GM10266 (cell line): Measurements from ENCODE around the gene CD300E.
"Not testable (repeated sequence)": the region's sequence is repeated elsewhere in the genome, so short reads cannot be mapped to it uniquely, and the experiment has no call there.

Experiments
- DNase-seq: peaks from one replicate; pipeline ENCODE4 v3.0.0; 2012; ENCODE audit errors: extremely low spot score
- TF ChIP-seq, protein P1 (sequence below): IDR thresholded peaks from 2 replicates; pipeline ENCODE4 v1.5.1; 2012; ENCODE audit warnings: mild to moderate bottlenecking, low read depth; ENCODE audit not compliant: control insufficient read depth, insufficient read depth; ENCODE audit errors: missing control alignments

CD300E gene

DNA sequence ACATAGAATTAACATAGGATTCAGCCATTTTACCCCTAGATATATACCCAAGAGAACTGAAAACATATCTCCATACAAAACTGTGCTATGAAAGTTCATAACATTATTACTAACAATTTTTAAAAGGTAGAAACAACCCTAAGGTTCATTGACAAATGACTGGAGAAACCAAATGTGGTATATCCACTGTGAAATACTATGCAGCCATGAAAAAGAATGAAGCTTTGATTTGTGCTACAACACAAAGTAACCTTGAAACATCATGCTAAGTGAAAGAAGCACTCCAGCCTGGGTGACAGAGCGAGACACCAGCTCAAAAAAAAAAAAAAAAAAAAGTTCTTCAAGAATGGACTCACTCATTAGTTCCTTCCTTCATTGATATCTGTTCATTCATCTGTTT is 32.0 kb downstream of the CD300E start:
- no peak for DNase-seq
- TF ChIP-seq, protein P1, sequence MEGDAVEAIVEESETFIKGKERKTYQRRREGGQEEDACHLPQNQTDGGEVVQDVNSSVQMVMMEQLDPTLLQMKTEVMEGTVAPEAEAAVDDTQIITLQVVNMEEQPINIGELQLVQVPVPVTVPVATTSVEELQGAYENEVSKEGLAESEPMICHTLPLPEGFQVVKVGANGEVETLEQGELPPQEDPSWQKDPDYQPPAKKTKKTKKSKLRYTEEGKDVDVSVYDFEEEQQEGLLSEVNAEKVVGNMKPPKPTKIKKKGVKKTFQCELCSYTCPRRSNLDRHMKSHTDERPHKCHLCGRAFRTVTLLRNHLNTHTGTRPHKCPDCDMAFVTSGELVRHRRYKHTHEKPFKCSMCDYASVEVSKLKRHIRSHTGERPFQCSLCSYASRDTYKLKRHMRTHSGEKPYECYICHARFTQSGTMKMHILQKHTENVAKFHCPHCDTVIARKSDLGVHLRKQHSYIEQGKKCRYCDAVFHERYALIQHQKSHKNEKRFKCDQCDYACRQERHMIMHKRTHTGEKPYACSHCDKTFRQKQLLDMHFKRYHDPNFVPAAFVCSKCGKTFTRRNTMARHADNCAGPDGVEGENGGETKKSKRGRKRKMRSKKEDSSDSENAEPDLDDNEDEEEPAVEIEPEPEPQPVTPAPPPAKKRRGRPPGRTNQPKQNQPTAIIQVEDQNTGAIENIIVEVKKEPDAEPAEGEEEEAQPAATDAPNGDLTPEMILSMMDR, result no peak

DNA sequence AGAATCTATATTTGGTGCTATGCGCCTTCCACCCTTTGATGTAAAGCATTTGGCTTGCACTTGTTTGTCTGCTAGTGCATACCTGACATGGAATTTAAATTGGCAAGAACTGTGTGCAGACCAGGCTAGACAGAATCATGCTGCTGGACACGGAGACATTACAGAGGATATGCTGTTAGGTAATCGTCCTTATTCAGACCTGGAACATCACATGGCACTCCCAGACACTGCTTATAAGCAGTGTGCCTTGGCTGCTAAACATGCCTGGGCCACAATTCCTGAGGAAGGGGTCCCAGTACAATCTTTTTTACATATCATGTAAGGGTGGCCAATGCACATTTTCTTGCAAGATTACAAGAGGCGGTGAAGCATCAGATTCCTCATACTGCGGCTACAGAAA is 37.8 kb downstream of the CD300E start:
- DNase-seq, result no peak
- TF ChIP-seq, protein P1, result no peak

DNA sequence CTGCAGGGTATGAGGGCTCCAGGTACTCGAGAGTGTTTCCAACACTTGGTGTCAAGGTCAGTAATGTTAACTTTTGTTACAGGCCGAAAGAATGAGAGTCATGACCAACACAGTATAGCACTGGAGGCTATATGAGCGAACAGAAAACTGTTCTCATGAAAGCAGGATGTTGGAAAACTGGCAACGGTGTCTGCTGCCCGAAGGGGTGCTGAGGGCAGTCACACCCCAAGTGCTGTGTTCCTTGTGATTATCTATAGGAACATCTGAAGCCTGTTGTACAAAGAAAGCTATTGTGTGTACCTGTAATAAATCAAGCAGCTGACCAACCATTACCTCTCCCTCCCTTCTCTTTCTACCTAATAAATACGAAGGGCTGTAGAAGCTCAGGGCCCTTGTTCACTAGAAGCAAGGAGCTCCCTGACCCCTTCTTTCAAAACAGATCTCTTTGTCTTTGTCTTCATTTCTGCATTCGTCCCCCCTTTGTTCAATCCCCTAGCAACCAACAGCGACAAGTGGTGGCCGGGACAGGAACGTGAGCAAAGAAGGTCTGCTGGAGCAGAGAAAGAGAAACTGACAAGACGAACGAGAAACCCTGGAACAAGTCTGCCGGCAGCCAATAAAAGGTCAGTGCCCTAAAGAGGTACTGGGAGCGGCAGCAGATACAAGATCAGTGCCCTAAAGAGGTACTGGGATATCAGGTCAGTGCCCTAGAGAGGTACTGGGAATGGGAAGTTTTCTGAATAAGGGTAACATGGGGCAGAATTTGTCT is 39.1 kb downstream of the CD300E start:
- DNase-seq, result no peak
- TF ChIP-seq, protein P1, result no peak

DNA sequence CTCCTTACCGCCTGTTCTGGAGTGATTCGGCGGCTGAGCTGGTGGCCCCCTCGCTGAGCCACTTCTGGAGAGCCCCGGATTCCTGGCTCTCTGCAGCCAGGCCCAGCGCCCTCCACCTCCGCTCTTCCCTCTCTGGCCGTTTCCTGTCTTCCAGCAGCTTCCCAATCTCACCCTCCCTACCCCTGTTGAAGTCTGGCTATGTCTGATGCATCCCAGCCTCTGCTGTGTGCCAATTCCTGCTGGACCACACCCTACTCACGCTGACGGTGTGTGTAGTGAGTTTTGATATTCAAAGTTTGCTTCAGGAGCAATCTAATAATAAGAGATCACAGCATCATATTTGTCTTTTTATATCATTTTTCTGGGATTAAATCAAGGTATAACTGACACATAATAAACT is 40.9 kb downstream of the CD300E start:
- TF ChIP-seq, protein P1, result no peak
- DNase-seq, result no peak

DNA sequence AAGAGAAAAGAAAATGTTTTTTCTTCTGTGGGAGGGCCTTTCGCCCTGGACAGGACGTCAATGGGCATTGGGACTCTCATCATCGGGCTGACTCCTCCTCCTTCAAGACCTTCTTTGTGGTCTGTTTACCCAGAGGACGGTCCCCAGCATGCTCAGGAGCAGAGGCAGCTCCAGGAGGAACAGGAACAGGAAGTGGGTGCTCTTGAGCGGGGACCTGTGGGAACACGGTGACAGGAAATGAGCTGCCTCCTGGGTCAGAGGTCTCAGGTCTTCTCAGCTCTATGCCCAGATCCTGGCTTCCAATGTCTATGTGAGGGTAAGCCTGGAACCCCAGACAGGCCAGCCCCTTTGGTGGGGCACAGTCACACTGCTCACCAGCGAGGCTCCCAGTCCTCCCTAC is 43.6 kb downstream of the CD300E start:
- DNase-seq, result no peak
- TF ChIP-seq, protein P1, result no peak

DNA sequence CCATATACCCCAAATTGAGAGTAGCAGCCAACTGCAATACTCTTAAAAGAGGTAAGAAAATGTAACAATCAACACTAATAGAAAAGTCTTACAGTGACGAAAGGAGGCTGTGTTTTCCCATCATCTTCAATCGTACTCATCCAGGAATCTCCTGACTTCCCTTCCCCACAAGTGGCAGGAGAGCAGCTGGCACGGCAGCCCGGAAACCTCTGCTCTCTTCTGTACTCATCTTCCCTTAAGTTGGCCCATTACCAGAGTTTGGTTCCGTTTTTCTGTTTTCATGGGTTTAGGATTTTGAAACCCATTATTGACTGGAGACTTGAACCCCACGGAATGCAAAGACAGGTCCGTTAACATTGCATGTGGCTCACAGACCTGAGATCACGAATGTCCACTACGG is 44.6 kb downstream of the CD300E start:
- TF ChIP-seq, protein P1, result no peak
- no peak for DNase-seq

DNA sequence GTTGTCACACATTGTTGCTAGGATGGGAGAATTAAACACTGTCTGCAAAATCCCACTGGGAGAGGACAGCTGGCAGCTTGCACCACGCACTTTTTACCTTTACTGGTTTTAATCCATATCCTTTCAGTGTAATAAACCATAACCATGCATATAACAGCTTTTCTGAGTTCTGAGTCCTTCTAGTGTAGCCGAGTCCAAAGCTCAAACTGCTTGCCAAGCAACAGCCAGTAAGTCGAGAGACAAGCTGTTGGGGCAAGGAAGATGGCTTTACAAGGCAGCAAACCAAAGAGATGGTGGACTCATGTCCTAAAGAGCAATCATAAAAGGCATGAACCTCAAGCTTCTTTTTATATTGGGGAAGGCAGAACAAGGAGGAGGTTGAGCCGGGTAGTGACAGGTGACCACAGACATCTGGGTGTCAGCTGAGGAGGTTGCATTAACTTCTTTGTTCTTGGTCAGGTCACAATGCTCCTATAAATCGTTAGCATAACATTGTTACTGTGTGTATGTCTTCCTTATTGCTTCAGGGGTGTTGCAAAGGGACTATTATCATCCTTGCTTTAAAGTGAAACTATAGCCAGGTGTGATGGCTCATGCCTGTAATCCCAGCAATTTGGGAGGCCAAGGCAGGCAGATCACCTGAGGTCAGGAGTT is 48.9 kb downstream of the CD300E start:
- DNase-seq, result no peak
- TF ChIP-seq, protein P1, result no peak

DNA sequence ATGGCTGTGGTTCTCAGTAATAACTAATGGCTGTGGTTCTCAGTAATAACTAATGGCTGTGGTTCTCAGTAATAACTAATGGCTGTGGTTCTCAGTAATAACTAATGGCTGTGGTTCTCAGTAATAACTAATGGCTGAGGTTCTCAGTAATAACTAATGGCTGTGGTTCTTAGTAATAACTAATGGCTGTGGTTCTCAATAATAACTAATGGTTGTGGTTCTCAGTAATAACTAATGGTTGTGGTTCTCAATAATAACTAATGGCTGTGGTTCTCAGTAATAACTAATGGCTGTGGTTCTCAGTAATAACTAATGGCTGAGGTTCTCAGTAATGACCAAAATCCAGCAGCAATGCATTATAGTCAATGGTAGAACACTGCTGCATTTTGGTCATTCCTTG is 49.9 kb downstream of the CD300E start:
- DNase-seq, result not testable (repeated sequence)
